Fibroblast of lung (primary cell): Measurements from ENCODE around the gene SPAG5. TPM values are rescaled to one million over a fixed set of nuclear protein-coding genes. Genes with fewer than 3 reads are reported as not detected.

Experiments
- DNase-seq, 2 donors: peaks; one replicate each; pipeline versions ENCODE4 v3.0.0 to v3.0.0-alpha.2; 2010; ENCODE audit warnings: low read depth in 2 of 2
- H2AFZ ChIP-seq: 2 replicates; pipeline ENCODE4 v1.5.1; 2012; ENCODE audit warnings: low read length, control low read depth, inconsistent platforms
- H3K27ac ChIP-seq: 2 replicates; pipeline ENCODE4 v1.5.1; 2011; ENCODE audit warnings: low read length, control low read depth; ENCODE audit not compliant: insufficient read depth
- H3K27me3 ChIP-seq: 2 replicates; pipeline ENCODE4 v1.5.1; 2011; ENCODE audit warnings: mild to moderate bottlenecking, low read length; ENCODE audit not compliant: control insufficient read depth, insufficient read depth
- H3K36me3 ChIP-seq: 2 replicates; pipeline ENCODE4 v1.5.1; 2011; ENCODE audit warnings: low read length; ENCODE audit not compliant: control insufficient read depth, insufficient read depth
- H3K4me1 ChIP-seq: 2 replicates; pipeline ENCODE4 v1.5.1; 2011; ENCODE audit warnings: low read length; ENCODE audit not compliant: control insufficient read depth, insufficient read depth; ENCODE audit errors: extremely low read depth
- H3K4me2 ChIP-seq: 2 replicates; pipeline ENCODE4 v1.5.1; 2011; ENCODE audit warnings: low read length, control low read depth; ENCODE audit not compliant: insufficient read depth; ENCODE audit errors: extremely low read depth
- H3K4me3 ChIP-seq, 4 experiments: fragments of 200-600 bp in 1 of 4; sonication (generic) in 1 of 4; replicated peaks in 1 of 4; 2 replicates each; pipeline ENCODE4 v1.5.1; 2011 to 2016; ENCODE audit warnings: low read length in 4 of 4, low read depth in 3 of 4, mild to moderate bottlenecking in 3 of 4, control low read depth in 2 of 4, inconsistent platforms in 1 of 4, mixed read lengths in 1 of 4; ENCODE audit not compliant: insufficient read depth in 1 of 4; ENCODE audit errors: control extremely low read depth in 1 of 4
- H3K79me2 ChIP-seq: 2 replicates; pipeline ENCODE4 v1.5.1; 2012; ENCODE audit warnings: mild to moderate bottlenecking, low read length, inconsistent platforms; ENCODE audit not compliant: control insufficient read depth, insufficient read depth
- H3K9ac ChIP-seq: 2 replicates; pipeline ENCODE4 v1.5.1; 2011; ENCODE audit warnings: mild to moderate bottlenecking, low read length, control low read depth; ENCODE audit not compliant: insufficient read depth
- H3K9me3 ChIP-seq: 2 replicates; pipeline ENCODE4 v1.5.1; 2012; ENCODE audit warnings: low read depth, low read length; ENCODE audit not compliant: control insufficient read depth, insufficient read depth
- H4K20me1 ChIP-seq: 2 replicates; pipeline ENCODE4 v1.5.1; 2011; ENCODE audit warnings: low read length; ENCODE audit not compliant: control insufficient read depth, insufficient read depth; ENCODE audit errors: extremely low read depth
- CTCF ChIP-seq, 2 donors: IDR thresholded peaks in 1 of 2; conservative IDR thresholded peaks in 1 of 2; 1 replicate in 1 of 2; 2 replicates in 1 of 2; pipeline ENCODE4 v1.5.1; 2011 to 2012; ENCODE audit warnings: low read length in 2 of 2, control low read depth in 1 of 2, inconsistent platforms in 1 of 2, low read depth in 1 of 2, mild to moderate bottlenecking in 1 of 2
- EZH2 ChIP-seq: IDR thresholded peaks from 2 replicates; pipeline ENCODE4 v1.5.1; 2012; ENCODE audit warnings: low read length, control low read depth, mild to moderate bottlenecking; ENCODE audit errors: missing control alignments
- polyA plus RNA-seq, 2 donors: library from polyadenylated mRNA; depleted of rRNA in 1 of 2; stranded (reverse) in 1 of 2; unstranded in 1 of 2; fragments of >200 nt; gene quantifications; 2 replicates each; pipeline ENCODE4 v1.2.1, GENCODE V29; 2011 to 2012; ENCODE audit warnings: missing spikeins in 1 of 2
- total RNA-seq: library from RNA; depleted of rRNA; stranded (reverse); fragments of >200 nt; gene quantifications from 2 replicates; pipeline ENCODE4 v1.2.1, GENCODE V29; 2014

The SPAG5 gene
- total and polyA plus RNA-seq, 2 donors (not counting 1 experiment from before 2014, with no cell fraction given): 12.0 to 13.7 TPM

DNA sequence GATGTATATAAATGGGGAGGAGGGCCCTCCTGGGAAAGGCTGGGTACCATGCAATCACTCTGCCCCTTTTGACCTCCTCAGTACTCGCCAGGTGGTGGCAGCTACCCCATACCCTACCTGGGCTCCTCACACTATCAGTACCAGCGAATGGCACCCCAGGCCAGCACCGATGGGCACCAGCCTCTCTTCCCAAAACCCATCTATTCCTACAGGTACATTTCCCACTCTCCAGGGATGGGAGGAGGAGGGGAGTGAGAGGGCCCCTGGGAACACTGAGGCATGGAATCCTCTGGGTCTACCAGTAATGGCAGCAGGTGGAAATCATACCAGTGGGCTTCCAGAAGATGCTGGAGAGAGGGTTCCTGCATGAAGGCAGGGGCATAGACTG lies 69.8 kb downstream of the SPAG5 start:
- H3K4me3 ChIP-seq: no peak overlapping the region
- no peak for DNase-seq
- no peaks in the 10 kb centered on the region for H4K20me1 ChIP-seq
- H3K9ac ChIP-seq: no peak overlapping the region
- H3K4me2 ChIP-seq: no peak overlapping the region
- H3K27ac ChIP-seq: no peak overlapping the region
- no peaks in the 10 kb centered on the region for H3K79me2 ChIP-seq
- peaks cover 4% of the 10 kb centered on the region for H3K27me3 ChIP-seq
- TF ChIP-seq EZH2 (no peak), CTCF (conservative IDR thresholded peaks at IDR 0.05 in 1 of 2, IDR thresholded peaks at IDR 0.05 in 1 of 2; ENCODE audit: low read depth in 1 of 2, low read length in 2 of 2) (no peak)
- no peaks in the 10 kb centered on the region for H3K4me1 ChIP-seq
- no peak overlapping the region for H2AFZ ChIP-seq
- H3K9me3 ChIP-seq: no peaks in the 10 kb centered on the region
- H3K36me3 ChIP-seq: no peaks in the 10 kb centered on the region

GRCh38 chr17:28528327-28529012 lies 70.4 kb downstream of the SPAG5 start:
- no peak for TF ChIP-seq CTCF (conservative IDR thresholded peaks at IDR 0.05 in 1 of 2, IDR thresholded peaks at IDR 0.05 in 1 of 2; ENCODE audit: low read depth in 1 of 2, low read length in 2 of 2)
- TF ChIP-seq EZH2: no peak
- DNase-seq: no peak

GRCh38 chr17:28527859-28528258 lies 71.0 kb downstream of the SPAG5 start:
- no peaks in the 10 kb centered on the region for H3K4me1 ChIP-seq

More at GRCh38 chr17:28528327-28529012, 70.4 kb downstream of the SPAG5 start:
- Histone ChIP-seq H3K4me3 (no peak overlapping the region), H3K4me1 (no peaks in the 10 kb centered on the region), H2AFZ (no peak overlapping the region), H3K27ac (no peak overlapping the region), H3K9me3 (no peaks in the 10 kb centered on the region), H3K9ac (no peak overlapping the region), H4K20me1 (no peaks in the 10 kb centered on the region), H3K4me2 (no peak overlapping the region), H3K79me2 (no peaks in the 10 kb centered on the region), H3K36me3 (no peaks in the 10 kb centered on the region), H3K27me3 (peaks cover 4% of the 10 kb centered on the region)

More at GRCh38 chr17:28527859-28528258, 71.0 kb downstream of the SPAG5 start:
- H4K20me1 ChIP-seq: no peaks in the 10 kb centered on the region
- no peaks in the 10 kb centered on the region for H3K36me3 ChIP-seq
- H3K9me3 ChIP-seq: no peaks in the 10 kb centered on the region
- no peak overlapping the region for H3K9ac ChIP-seq
- H3K4me3 ChIP-seq: no peak overlapping the region
- no peak for DNase-seq
- H3K79me2 ChIP-seq: no peaks in the 10 kb centered on the region
- TF ChIP-seq EZH2: no peak
- TF ChIP-seq CTCF (conservative IDR thresholded peaks at IDR 0.05 in 1 of 2, IDR thresholded peaks at IDR 0.05 in 1 of 2; ENCODE audit: low read depth in 1 of 2, low read length in 2 of 2): no peak
- no peak overlapping the region for H2AFZ ChIP-seq
- no peak overlapping the region for H3K4me2 ChIP-seq
- no peak overlapping the region for H3K27ac ChIP-seq
- H3K27me3 ChIP-seq: peaks cover 4% of the 10 kb centered on the region

Other genes with a start within 250 kb of the SPAG5 start
- gene POLDIP2, start 241.5 kb downstream of the SPAG5 start, total RNA-seq: 71.9 and 79.3 TPM in 2 replicates
- 89.2 and 111 TPM in 2 replicates for gene POLDIP2, start 241.5 kb downstream of the SPAG5 start, polyA plus RNA-seq
- gene SEBOX, start 233.8 kb downstream of the SPAG5 start, total RNA-seq: not detected in 2 replicates
- not detected in 2 replicates for gene SEBOX, start 233.8 kb downstream of the SPAG5 start, polyA plus RNA-seq
- 0.17 and 0.51 TPM in 2 replicates for gene VTN, start 228.7 kb downstream of the SPAG5 start, total RNA-seq
- 0.46 and 3.5 TPM in 2 replicates for gene VTN, start 228.7 kb downstream of the SPAG5 start, polyA plus RNA-seq
- gene SARM1, start 227.3 kb downstream of the SPAG5 start, total RNA-seq: 3.1 TPM in 2 replicates
- 8.1 and 10.8 TPM in 2 replicates for gene SARM1, start 227.3 kb downstream of the SPAG5 start, polyA plus RNA-seq
- 3.6 and 5.1 TPM in 2 replicates for gene SLC46A1, start 192.8 kb downstream of the SPAG5 start, total RNA-seq
- gene SLC46A1, start 192.8 kb downstream of the SPAG5 start, polyA plus RNA-seq: 2.9 and 4.6 TPM in 2 replicates
- not detected in 2 replicates for gene SLC13A2, start 125.4 kb downstream of the SPAG5 start, total RNA-seq
- not detected in 2 replicates for gene SLC13A2, start 125.4 kb downstream of the SPAG5 start, polyA plus RNA-seq
- not detected in 2 replicates for gene FOXN1, start 92.7 kb downstream of the SPAG5 start, total RNA-seq
- gene FOXN1, start 92.7 kb downstream of the SPAG5 start, polyA plus RNA-seq: not detected in 2 replicates
- gene UNC119, start 46.4 kb downstream of the SPAG5 start, total RNA-seq: 16.9 and 19.2 TPM in 2 replicates
- 24.6 and 26.4 TPM in 2 replicates for gene UNC119, start 46.4 kb downstream of the SPAG5 start, polyA plus RNA-seq
- gene PIGS, start 27.5 kb downstream of the SPAG5 start, total RNA-seq: 32.6 and 53.7 TPM in 2 replicates
- gene PIGS, start 27.5 kb downstream of the SPAG5 start, polyA plus RNA-seq: 59.9 and 68.4 TPM in 2 replicates
- gene ALDOC, start 22.1 kb downstream of the SPAG5 start, total RNA-seq: 59.3 and 91.3 TPM in 2 replicates
- gene ALDOC, start 22.1 kb downstream of the SPAG5 start, polyA plus RNA-seq: 47.3 and 111 TPM in 2 replicates
- 3.8 and 4.1 TPM in 2 replicates for gene RSKR, start 15.2 kb upstream of the SPAG5 start, total RNA-seq
- gene RSKR, start 15.2 kb upstream of the SPAG5 start, polyA plus RNA-seq: 1.8 and 2.5 TPM in 2 replicates
- gene BLTP2, start 46.1 kb upstream of the SPAG5 start, total RNA-seq: 107 and 160 TPM in 2 replicates
- gene BLTP2, start 46.1 kb upstream of the SPAG5 start, polyA plus RNA-seq: 74.9 and 96.3 TPM in 2 replicates
- 56.5 and 58.5 TPM in 2 replicates for gene SDF2, start 62.9 kb upstream of the SPAG5 start, total RNA-seq
- 65.2 and 75.2 TPM in 2 replicates for gene SDF2, start 62.9 kb upstream of the SPAG5 start, polyA plus RNA-seq
- gene SUPT6H, start 63.2 kb upstream of the SPAG5 start, total RNA-seq: 36.7 and 61.6 TPM in 2 replicates
- 34.7 and 39.1 TPM in 2 replicates for gene SUPT6H, start 63.2 kb upstream of the SPAG5 start, polyA plus RNA-seq
- gene PROCA1, start 112.9 kb upstream of the SPAG5 start, total RNA-seq: 2.3 and 2.6 TPM in 2 replicates
- gene PROCA1, start 112.9 kb upstream of the SPAG5 start, polyA plus RNA-seq: 0.85 and 0.93 TPM in 2 replicates
- 159 and 174 TPM in 2 replicates for gene RAB34, start 118.8 kb upstream of the SPAG5 start, total RNA-seq
- gene RAB34, start 118.8 kb upstream of the SPAG5 start, polyA plus RNA-seq: 287 and 338 TPM in 2 replicates
- 519 and 881 TPM in 2 replicates for gene RPL23A, start 121.0 kb upstream of the SPAG5 start, total RNA-seq
- gene RPL23A, start 121.0 kb upstream of the SPAG5 start, polyA plus RNA-seq: 1,041 and 1,196 TPM in 2 replicates
- gene TLCD1, start 127.2 kb upstream of the SPAG5 start, total RNA-seq: 4.1 and 6.6 TPM in 2 replicates
- 10.8 and 11.5 TPM in 2 replicates for gene TLCD1, start 127.2 kb upstream of the SPAG5 start, polyA plus RNA-seq
- 2.8 TPM in 2 replicates for gene NEK8, start 129.8 kb upstream of the SPAG5 start, total RNA-seq
- gene NEK8, start 129.8 kb upstream of the SPAG5 start, polyA plus RNA-seq: 3.0 and 3.8 TPM in 2 replicates
- gene TRAF4, start 145.0 kb upstream of the SPAG5 start, total RNA-seq: 28.7 and 32.6 TPM in 2 replicates
- gene TRAF4, start 145.0 kb upstream of the SPAG5 start, polyA plus RNA-seq: 17.5 and 20.8 TPM in 2 replicates
- gene FAM222B, start 243.8 kb upstream of the SPAG5 start, total RNA-seq: 1.8 and 2.8 TPM in 2 replicates
- 9.0 and 10.5 TPM in 2 replicates for gene FAM222B, start 243.8 kb upstream of the SPAG5 start, polyA plus RNA-seq